ENCODE measurements around the gene CNIH3. TPM values are rescaled to one million over a fixed set of nuclear protein-coding genes. Genes with fewer than 3 reads are reported as not detected.

The CNIH3 gene
- polyA plus RNA-seq, 2 donors, result 0.99 to 1.4 TPM

Other genes starting within 250 kb of the CNIH3 start
- 10 to 100 TPM; 43.1 to 63.7 TPM for gene WDR26, start 181.5 kb upstream of the CNIH3 start, polyA plus RNA-seq